SU-DHL-6 (cell line): ENCODE data around the gene DHX35.

Experiments
- H2AFZ ChIP-seq: fragments of 200-600 bp; sonication (generic); 2 replicates; pipeline ENCODE4 v1.6.1; 2014; ENCODE audit warnings: low read depth, mild to moderate bottlenecking, moderate library complexity, mixed read lengths, antibody characterized with exemption, low read length; ENCODE audit not compliant: severe bottlenecking
- H3F3A ChIP-seq: fragments of 200-600 bp; shearing (Covaris generic); 2 replicates; pipeline ENCODE4 v1.6.0; 2016; ENCODE audit warnings: antibody characterized with exemption, mild to moderate bottlenecking; ENCODE audit not compliant: insufficient read depth
- H3K27ac ChIP-seq: fragments of 200-600 bp; sonication (generic); 2 replicates; pipeline ENCODE4 v1.5.1; 2016; ENCODE audit warnings: low read depth, mild to moderate bottlenecking, low read length, moderate library complexity, mixed read lengths
- H3K27me3 ChIP-seq: fragments of 200-600 bp; sonication (generic), shearing (Covaris generic); 2 replicates; pipeline ENCODE4 v1.6.0; 2014; ENCODE audit warnings: mild to moderate bottlenecking, low read length
- H3K36me3 ChIP-seq: fragments of 200-600 bp; sonication (generic); 2 replicates; pipeline ENCODE4 v1.6.1; 2014; ENCODE audit warnings: mild to moderate bottlenecking, low read length, mixed read lengths
- H3K4me2 ChIP-seq: fragments of 300-600, 200-600 bp; shearing (Covaris generic), sonication (generic); 2 replicates; pipeline ENCODE4 v1.6.0; 2014; ENCODE audit warnings: low read length, low read depth, mild to moderate bottlenecking; ENCODE audit not compliant: poor library complexity, severe bottlenecking
- H3K4me3 ChIP-seq: fragments of 200-600 bp; sonication (generic); 2 replicates; pipeline ENCODE4 v1.5.1; 2014; ENCODE audit warnings: antibody characterized with exemption, low read length, mild to moderate bottlenecking, mixed read lengths; ENCODE audit not compliant: insufficient read depth, poor library complexity, severe bottlenecking
- H3K79me2 ChIP-seq: fragments of 200-600 bp; sonication (generic); 2 replicates; pipeline ENCODE4 v1.6.1; 2014; ENCODE audit warnings: mild to moderate bottlenecking, low read length, moderate library complexity; ENCODE audit not compliant: insufficient read depth
- H3K9ac ChIP-seq: fragments of 200-600 bp; sonication (generic); 2 replicates; pipeline ENCODE4 v1.7.0; 2014; ENCODE audit warnings: mild to moderate bottlenecking, low read length
- H3K9me2 ChIP-seq: fragments of 200-600 bp; sonication (generic); replicated peaks from 2 replicates; pipeline ENCODE4 v1.6.1; 2014; ENCODE audit warnings: low read length; ENCODE audit not compliant: insufficient read depth
- H3K9me3 ChIP-seq: fragments of 200-600 bp; sonication (generic); 2 replicates; pipeline ENCODE4 v1.6.1; 2014; ENCODE audit warnings: low read length, mixed read lengths; ENCODE audit not compliant: insufficient read depth
- H4K20me1 ChIP-seq: fragments of 200-600 bp; sonication (generic); 2 replicates; pipeline ENCODE4 v1.6.1; 2014; ENCODE audit warnings: low read depth, mild to moderate bottlenecking, antibody characterized with exemption, low read length, moderate library complexity, mixed read lengths
- EZH2phosphoT487 ChIP-seq: fragments of 200-600 bp; sonication (generic), shearing (Covaris generic); conservative IDR thresholded peaks from 2 replicates; pipeline ENCODE4 v1.6.1; 2018; ENCODE audit warnings: mild to moderate bottlenecking, antibody characterized with exemption, low read length, moderate library complexity, mixed read lengths
- TF ChIP-seq, protein P1 (sequence below): fragments of 200-600 bp; sonication (generic); IDR thresholded peaks from one replicate; pipeline ENCODE4 v1.5.1; 2017; ENCODE audit warnings: antibody characterized with exemption, mild to moderate bottlenecking, low read length, moderate library complexity; ENCODE audit not compliant: insufficient read depth, poor library complexity, severe bottlenecking

The DHX35 gene

DNA sequence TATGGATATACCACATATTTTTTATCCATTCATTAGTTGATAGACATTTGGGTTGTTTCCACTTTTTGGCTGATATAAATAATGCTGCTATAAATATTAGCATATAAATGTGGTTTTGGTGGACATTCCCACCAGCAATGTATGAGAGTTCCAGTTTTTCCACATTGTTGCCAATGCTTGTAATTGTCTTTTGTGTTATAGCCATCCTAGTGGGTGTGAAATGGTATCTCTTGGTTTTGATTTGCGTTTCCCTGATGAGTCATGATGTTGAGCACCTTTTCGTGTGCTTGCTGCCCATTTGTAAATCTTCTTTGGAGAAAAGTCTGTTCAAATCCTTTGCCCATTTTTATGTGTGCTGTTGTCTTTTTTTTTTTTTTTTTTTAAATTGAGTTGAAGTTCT, 54.4 kb downstream of the DHX35 start:
- Histone ChIP-seq H3K9ac (no peak overlapping the region), H3K4me3 (no peak overlapping the region), H3K36me3 (peaks cover 16% of the 10 kb centered on the region), H3K9me3 (no peaks in the 10 kb centered on the region), H3K9me2 (no peaks in the 10 kb centered on the region), H3K27me3 (no peaks in the 10 kb centered on the region), H3K27ac (no peak overlapping the region), H3K79me2 (no peaks in the 10 kb centered on the region), H3K4me2 (no peak overlapping the region), H4K20me1 (no peaks in the 10 kb centered on the region), H3F3A (no peaks in the 10 kb centered on the region), H2AFZ (no peak overlapping the region)
- TF ChIP-seq, protein P1, sequence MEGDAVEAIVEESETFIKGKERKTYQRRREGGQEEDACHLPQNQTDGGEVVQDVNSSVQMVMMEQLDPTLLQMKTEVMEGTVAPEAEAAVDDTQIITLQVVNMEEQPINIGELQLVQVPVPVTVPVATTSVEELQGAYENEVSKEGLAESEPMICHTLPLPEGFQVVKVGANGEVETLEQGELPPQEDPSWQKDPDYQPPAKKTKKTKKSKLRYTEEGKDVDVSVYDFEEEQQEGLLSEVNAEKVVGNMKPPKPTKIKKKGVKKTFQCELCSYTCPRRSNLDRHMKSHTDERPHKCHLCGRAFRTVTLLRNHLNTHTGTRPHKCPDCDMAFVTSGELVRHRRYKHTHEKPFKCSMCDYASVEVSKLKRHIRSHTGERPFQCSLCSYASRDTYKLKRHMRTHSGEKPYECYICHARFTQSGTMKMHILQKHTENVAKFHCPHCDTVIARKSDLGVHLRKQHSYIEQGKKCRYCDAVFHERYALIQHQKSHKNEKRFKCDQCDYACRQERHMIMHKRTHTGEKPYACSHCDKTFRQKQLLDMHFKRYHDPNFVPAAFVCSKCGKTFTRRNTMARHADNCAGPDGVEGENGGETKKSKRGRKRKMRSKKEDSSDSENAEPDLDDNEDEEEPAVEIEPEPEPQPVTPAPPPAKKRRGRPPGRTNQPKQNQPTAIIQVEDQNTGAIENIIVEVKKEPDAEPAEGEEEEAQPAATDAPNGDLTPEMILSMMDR = no peak
- TF ChIP-seq EZH2phosphoT487 = no peak

GRCh38 chr20:39019027-39019426, 56.9 kb downstream of the DHX35 start:
- Histone ChIP-seq H3K9ac (no peak overlapping the region), H3K36me3 (peaks cover 15% of the 10 kb centered on the region), H4K20me1 (no peaks in the 10 kb centered on the region), H3K79me2 (no peaks in the 10 kb centered on the region), H3K27me3 (no peaks in the 10 kb centered on the region), H2AFZ (no peak overlapping the region), H3K4me3 (no peak overlapping the region), H3K9me3 (no peaks in the 10 kb centered on the region), H3K9me2 (no peaks in the 10 kb centered on the region), H3K4me2 (no peak overlapping the region), H3K27ac (no peak overlapping the region), H3F3A (no peaks in the 10 kb centered on the region)
- TF ChIP-seq, protein P1 = no peak
- TF ChIP-seq EZH2phosphoT487 = no peak

DNA sequence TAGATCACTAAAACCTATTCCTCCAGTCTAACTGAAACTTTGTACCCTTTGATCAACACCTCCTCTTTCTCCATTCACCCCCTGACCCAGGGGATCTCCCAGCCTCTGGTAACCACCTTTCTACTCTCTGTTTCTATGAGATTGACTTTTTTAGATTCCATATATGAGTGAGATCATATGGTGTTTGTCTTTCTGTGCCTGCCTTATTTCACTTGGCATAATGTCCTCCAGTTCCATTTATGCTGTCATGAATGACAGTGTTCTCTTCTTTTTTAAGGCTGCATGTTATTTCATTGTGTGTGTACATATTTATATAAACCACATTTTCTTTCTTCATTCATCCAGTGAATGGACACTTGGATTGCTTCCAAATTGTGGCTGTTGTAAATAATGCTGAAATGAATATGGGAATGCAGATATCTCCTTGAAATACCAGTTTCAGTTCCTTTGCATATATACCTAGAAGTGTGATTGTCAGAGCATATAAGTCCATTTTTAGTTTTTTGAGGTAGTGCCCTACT, 57.7 kb downstream of the DHX35 start:
- Histone ChIP-seq H3K9me2 (no peaks in the 10 kb centered on the region), H3K79me2 (no peaks in the 10 kb centered on the region), H3K9ac (no peak overlapping the region), H3K27me3 (no peaks in the 10 kb centered on the region), H3K9me3 (no peaks in the 10 kb centered on the region), H3K27ac (no peak overlapping the region), H3K4me3 (no peak overlapping the region), H4K20me1 (no peaks in the 10 kb centered on the region; the same call in 1 of the 2 replicates), H3F3A (no peaks in the 10 kb centered on the region), H2AFZ (no peak overlapping the region), H3K36me3 (peaks cover 22% of the 10 kb centered on the region), H3K4me2 (no peak overlapping the region)
- TF ChIP-seq EZH2phosphoT487 = no peak
- TF ChIP-seq, protein P1 = no peak
